OCI-LY1 (cell line): ENCODE results near the gene RBKS.

Experiments used
- EZH2 ChIP-seq: fragments of 200-600 bp; sonication (generic), shearing (Covaris generic); IDR thresholded peaks from 2 replicates; pipeline ENCODE4 v1.8.0; 2017; ENCODE audit warnings: borderline replicate concordance, mixed run types, mild to moderate bottlenecking, antibody characterized with exemption, low read length, moderate library complexity, mixed read lengths
- TF ChIP-seq, protein P1 (sequence below): fragments of 200-600 bp; sonication (generic), shearing (Covaris generic); IDR thresholded peaks from 2 replicates; pipeline ENCODE4 v1.5.1; 2017; ENCODE audit warnings: mild to moderate bottlenecking, antibody characterized with exemption, low read length, moderate library complexity, mixed read lengths

DNA sequence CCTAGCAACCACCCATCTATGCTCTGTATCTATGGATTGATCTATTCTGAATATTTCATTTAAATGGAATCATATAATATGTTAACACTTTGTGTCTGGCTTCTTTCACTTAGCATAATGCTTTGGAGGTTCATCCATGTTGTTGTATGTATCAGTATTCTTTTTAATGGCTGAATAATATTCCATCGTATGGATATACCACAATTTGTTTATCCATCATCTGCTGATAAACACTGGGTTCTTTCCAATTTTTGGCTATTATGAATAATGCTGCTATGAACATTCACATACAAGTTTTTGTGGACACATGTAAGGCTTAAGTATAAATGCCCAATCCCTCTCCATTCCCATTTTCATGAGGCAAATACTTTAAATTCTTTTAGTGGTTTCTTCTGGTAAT lies 65.8 kb downstream of the RBKS start:
- TF ChIP-seq, protein P1, sequence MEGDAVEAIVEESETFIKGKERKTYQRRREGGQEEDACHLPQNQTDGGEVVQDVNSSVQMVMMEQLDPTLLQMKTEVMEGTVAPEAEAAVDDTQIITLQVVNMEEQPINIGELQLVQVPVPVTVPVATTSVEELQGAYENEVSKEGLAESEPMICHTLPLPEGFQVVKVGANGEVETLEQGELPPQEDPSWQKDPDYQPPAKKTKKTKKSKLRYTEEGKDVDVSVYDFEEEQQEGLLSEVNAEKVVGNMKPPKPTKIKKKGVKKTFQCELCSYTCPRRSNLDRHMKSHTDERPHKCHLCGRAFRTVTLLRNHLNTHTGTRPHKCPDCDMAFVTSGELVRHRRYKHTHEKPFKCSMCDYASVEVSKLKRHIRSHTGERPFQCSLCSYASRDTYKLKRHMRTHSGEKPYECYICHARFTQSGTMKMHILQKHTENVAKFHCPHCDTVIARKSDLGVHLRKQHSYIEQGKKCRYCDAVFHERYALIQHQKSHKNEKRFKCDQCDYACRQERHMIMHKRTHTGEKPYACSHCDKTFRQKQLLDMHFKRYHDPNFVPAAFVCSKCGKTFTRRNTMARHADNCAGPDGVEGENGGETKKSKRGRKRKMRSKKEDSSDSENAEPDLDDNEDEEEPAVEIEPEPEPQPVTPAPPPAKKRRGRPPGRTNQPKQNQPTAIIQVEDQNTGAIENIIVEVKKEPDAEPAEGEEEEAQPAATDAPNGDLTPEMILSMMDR = no peak
- TF ChIP-seq EZH2 = no peak
